ENCODE measurements around the gene ENOX2.
"Not testable (repeated sequence)": the region's sequence is repeated elsewhere in the genome, so short reads cannot be mapped to it uniquely, and the experiment has no call there.

Gene ENOX2

DNA sequence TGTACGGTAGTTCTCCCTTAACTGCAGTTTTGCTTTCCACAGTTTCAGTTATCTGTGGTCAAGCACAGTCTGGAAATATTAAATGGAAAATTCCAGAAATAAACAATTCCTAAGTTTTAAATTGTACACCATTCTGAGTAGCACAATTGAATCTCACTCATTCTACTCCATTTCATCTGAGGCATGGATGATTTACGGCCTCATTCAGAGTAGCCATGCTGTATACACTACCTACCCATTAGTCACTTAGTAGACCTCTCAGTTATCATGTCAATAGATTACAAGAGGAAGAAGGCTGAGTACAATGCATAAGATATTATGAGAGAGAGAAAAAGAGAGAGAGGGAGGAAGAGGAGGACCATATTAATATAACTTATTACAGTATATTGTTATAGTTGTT is 77.5 kb downstream of the ENOX2 start:
- DNase-seq = no peak

DNA sequence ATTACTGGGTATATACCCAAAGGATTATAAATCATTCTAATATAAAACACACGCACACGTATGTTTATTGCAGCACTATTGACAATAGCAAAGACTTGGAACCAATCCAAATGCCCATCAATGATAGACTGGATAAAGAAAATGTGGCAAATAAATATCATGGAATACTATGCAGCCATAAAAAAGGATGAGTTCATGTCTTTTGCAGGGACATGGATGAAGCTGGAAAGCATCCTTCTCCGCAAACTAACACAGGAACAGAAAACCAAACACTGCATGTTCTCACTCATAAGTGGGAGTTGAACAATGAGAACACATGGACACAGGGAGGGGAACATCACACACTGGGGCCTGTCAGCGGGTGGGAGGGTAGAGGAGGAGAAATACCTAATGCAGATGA is 83.6 kb downstream of the ENOX2 start:
- not testable (repeated sequence) for DNase-seq

DNA sequence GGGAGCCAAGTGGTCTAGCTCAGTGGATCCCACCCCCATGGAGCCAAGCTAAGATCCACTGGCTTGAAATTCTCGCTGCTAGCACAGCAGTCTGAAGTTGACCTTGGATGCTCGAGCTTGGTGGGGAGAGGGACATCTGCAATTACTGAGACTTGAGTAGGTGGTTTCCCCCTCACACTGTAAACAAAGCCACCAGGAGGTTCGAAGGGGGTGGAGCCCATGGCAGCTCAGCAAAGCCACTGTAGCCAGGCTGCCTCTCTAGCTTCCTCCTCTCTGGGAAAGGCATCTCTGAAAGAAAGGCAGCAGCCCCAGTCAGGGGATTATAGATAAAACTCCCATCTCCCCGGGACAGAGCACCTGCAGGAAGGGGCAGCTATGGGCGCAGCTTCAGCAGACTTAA is 89.1 kb downstream of the ENOX2 start:
- DNase-seq = not testable (repeated sequence)

DNA sequence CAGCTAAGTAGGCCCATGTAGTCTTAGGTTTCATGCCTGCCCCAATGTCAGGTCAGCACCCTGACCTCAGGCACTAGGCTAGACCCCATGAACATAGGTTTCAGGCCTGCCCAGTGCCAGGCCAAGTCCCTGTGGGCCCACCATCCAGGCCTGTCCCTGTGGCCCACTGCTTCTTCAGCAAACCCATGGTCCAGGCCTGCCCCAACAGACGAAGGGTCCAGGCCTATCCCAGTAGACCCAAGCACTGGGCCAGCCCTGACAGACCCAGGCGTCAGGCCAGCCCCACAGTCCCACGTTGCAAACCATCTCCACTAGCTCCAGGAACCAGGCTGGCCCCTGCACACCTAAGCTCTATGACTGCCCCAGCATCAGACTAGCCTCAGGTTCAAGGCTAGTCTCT is 92.4 kb downstream of the ENOX2 start:
- no peak for DNase-seq

DNA sequence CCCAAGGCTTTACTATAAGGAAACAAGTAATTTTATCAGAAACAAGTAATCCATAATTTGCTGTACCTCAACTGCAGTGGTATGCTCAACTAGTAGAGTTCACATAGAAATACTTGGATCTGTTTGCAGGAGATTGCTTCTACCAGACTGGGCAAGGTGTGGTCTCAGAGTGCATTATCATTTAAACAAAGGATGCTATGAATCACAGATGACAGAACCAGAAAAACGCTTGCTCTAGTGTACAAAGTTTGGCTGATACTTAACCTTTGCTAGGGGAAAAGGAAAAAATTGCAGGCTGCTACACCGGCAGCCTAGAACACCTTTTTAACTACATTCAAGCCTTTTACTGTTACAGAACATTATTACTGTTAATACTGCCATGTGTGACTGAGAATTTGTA is 97.1 kb downstream of the ENOX2 start:
- no peak for DNase-seq

DNA sequence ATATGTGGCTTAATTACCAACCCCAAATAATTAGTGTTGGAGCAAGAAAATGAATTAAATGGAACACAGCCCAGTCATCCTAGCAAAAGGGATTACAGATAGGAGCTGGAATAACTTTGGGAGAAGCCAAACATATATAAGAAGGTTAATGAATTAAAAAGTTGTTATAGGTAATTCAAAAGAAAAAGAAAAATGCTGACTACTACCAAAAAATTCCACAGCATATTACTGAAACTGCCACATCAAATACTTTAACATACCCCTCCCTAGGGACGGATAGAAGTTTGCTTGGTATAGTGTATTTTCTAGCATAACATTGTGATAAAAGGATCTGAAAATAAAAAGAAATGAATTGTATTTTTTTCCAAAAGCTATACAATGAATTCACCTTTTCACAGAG is 99.5 kb downstream of the ENOX2 start:
- no peak for DNase-seq

DNA sequence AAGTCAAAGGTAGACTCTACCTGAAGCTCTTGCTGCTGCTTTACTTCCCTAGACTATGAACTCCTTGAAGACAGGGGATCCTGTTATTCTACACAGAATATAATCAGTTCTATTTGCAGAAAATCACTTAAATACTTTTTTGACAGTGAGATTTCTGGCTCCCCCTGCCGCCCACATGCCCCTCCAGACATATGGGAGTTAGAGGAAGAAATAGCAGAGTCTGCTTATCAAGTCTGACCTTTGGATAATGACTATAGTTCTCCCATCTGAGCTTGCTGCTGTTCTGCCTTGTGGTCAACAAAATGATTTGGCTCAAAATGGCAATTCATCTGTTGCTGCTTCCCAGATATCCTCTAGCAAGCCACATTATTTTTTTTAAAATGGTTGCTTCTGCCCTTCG is 101.1 kb downstream of the ENOX2 start:
- DNase-seq = no peak

DNA sequence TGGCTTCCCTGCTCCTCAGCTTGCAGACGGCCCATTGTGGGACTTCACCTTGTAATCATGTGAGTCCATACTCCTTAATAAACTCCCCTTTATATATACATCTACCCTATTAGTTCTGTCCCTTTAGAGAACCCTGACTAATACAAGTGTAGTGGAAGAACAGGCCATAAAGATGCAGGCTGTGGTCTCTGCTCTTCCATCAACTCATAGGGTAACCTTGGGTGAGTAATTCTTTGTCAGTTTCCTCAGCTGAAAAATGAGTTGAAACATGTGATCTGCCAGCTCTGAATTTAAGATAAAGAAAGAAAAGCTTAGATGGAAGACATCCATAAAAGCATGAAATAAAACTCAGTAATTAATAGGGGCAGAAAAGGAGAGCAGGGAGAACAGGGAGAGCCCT is 103.6 kb downstream of the ENOX2 start:
- no peak for DNase-seq

DNA sequence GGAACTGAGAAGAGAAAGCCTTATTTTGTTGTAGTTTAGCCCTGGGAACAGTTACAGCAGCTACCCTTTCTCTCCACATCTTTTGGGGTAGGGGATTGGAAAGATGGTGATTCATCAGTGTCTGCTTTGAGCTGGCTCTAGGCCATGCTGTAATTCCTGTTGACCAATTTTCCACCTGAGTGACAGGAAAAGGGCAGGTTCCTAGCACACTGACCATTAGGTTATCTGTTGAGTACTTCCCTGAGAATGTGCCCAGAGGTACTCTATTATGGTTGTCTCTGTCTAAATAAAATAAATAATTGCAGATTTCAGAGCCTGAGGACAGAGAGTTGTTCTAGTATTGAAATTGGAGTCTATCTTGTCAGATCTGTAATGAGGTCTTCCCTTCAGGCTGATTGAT is 109.0 kb downstream of the ENOX2 start:
- no peak for DNase-seq

DNA sequence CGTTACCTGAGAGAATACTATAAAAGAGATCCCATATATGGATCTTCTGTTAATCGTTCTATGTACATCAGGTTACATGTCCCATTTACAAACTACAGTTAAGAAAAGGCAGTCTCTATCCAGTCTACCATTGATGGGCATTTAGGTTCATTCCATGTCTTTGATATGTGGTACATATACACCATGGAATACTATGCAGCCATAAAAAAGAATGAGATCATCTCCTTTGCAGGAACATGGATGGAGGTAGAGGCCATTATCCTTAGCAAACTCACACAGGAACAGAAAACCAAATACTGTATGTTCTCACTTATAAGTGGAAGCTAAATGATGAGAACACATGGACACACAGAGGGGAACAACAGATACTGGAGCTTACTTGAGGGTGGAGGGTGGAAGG is 111.1 kb downstream of the ENOX2 start:
- DNase-seq = not testable (repeated sequence)

DNA sequence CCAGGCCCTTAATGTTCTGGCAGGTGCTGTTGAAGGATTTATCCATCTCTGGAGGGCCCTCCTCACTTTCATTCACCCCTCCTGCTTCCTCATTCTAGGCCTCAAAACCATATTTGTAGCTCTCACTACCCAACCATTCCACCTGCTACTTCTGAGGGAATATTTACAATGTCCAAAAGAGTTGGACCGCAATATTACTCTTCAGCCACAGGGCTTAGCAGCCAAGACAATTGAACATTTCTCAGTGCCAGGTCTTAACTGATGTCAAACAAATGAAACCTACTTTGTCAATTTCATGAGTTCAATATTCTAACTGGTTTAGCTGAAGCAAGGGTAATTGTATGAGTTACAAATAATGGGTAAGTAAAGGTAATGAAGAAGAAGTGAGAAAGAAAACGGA is 113.2 kb downstream of the ENOX2 start:
- no peak for DNase-seq

DNA sequence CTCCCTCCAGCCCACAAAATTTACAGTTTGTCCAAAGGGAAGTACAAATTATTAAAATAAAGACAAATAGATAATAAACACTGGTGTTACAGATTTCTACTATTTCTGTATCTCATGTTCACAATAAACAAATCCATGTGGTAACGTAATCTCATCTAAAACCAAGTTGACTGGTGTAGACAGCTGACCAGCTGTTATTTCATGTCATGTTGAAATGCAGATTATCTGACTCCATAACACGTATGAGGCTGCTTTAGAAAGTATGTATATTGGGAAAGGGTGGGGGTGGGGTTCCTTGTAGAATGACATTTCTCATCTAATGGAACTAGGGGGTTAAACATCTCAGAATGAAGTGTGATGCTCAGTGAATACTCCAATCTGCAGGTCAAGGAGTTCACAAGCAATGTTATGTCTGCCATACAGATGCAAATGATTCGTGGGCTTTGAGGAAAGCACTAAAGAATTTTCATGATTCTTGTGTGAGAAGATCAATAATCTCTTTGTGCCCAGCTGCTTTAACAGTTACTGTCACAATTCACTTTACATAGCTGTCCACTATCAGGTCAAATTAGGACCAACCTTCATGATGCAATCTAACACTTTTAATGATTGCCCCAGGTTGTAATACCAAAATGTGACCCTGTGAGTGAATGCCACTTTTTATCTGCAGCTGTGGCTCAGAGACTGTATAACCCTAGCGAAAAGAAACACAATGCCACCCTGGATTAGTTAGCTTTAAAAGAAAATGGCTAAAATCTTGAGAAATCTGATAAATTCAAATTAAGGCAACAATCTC is 114.0 kb downstream of the ENOX2 start:
- no peak for DNase-seq

DNA sequence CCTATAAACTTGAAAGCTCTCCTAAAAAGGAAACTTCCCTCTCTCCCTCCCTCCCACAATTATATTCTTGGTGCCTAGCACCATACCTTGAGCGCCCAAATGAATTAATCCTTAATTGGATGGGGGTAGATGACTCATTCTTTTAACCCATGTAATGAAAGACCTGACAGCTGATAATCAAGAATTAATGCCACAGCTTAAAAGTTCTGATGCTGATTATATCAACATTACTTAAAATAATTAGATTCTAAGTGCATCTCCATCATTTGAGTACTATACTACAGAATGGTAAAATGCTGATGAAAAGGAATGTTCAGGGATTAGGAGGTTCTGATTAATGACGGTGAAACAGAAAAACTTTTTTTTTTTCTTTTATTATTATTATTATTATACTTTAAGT is 117.0 kb downstream of the ENOX2 start:
- no peak for DNase-seq

DNA sequence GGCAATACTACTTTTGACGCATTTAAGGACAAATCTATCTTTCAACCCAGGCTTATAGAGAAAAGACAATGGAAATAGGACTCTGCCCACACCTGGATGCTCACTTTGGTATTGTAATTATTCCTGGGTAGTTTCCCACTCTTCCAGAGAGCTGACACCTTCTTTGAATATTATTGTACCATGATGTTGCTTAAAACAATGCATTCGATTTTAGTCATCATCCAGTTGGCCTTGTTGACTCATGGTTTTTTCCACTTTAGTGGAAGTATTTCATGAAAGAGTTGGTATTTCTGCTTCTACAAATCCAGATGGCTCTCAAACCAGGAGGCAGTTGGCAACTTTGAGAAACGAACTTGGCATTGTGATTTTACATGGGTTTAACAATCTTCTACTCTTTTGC is 124.2 kb downstream of the ENOX2 start:
- no peak for DNase-seq

DNA sequence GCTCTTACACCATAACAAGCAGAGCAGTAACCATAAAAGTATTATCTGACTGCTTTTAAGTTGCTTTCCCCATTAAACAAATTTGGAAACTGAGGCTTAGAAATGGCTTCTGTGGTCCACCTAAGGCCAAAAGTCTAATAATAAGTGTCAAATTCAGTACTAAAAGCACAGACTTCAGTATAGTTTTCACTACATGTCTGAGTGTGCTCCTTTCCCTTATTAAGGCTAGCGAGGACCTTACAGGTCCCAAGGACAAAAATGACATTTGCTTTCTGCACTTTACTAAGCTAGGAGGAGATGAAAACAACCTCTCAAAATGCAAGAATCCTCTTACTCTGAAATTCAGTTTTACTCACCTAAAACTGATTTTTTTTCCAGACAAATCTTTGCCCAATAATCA is 127.2 kb downstream of the ENOX2 start:
- DNase-seq = no peak

DNA sequence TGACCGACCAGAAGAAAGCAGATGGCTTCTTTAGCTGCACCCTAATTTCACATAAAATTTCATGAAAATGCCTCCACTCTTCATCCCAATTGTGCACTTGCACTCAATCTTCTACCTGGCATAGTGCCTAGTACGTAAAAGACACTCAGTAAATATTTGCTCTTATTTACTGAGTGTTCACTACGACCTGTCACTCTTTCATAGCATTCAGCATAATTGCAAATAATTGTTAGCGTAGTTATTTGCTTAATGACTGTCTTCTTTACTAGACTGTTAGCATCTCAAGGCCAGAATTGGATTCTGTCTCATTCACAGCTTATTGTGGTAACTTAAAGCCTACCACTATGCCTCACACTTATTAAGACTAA is 130.2 kb downstream of the ENOX2 start:
- DNase-seq = no peak

DNA sequence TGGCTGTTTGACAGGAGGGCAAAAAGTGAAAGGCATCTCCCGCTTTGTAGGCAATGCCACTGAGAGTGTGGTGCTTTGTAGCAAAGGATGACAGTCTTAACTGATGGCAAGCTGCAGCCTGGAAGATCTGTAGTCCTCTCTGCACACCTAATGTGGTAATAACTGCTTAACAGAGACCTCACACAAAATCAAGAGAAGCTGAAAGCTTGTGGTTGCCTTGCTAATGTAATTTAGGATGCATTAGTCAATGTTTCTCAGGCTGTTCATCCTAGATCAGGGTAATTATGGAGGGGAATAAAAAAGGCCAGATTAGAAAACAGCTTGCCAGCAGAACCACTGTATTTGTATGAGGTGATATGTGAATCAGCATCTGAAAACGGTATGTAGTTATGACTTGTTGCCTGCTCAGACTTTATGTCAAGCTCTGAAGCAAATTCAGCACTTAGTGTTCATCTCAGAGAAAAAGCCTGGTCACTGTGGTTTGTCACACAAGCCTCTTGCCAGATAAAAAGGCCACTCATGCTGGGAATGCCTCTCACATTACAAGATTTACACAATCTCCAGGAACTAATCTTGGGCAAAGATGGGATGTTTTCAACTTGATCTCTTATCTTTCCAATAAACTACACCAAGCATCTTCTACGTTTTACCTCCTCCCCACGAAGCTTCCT is 130.8 kb downstream of the ENOX2 start:
- DNase-seq = no peak

DNA sequence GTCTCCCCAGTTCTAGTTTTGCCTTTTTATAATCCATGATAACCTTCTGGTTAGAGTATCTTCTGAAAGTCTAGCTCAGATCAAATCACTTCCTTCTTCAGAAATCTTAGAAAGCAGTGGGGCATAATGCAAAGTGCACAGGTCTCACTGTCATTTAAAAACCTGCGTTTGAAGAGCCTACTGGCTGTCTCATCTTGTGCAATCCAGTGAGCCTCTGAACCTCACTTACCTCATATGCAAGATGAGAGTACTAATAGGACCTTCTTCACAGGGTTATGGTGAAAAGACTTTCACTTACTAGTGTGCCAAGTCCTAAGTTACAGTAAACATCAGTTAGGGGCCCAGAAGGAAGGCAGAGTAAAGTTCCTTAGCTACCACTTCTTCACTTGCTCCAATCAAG is 131.4 kb downstream of the ENOX2 start:
- no peak for DNase-seq

DNA sequence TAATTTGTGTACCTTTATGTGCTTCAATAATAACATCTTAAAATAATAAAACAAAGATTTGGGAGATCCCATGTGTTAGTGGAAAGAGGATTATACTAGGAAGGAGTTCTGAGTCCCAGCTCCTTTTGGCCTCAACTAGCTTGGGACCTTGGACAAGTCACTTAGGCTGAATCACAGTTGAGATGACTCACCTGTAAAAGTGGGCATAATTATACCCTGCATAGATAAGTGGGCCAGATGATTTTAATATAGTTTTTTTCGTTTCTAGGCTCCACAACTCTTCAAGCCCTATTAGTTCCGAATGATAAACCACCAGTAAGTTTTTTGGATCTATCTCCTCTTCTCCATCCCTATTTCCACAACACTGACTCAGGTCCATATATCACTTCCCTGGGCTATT is 131.8 kb downstream of the ENOX2 start:
- no peak for DNase-seq

DNA sequence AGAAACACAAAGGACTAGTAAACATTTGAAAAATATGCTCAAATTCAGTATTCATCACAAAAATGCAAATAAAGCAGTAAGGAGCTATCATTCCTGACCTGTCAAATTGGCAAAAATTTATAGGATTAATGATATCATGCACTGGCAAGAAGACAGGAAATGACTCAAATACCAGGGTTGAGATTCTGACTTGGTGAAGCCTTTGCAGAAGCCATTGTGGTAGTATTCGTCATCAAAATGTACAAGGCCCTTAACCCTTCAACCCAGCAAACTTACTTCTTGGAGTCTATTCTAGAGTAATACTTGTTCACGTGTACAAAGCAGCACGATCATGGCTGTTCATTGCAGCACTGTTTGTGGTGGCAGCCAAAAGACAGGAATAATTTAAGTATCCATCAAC is 132.4 kb downstream of the ENOX2 start:
- no peak for DNase-seq

DNA sequence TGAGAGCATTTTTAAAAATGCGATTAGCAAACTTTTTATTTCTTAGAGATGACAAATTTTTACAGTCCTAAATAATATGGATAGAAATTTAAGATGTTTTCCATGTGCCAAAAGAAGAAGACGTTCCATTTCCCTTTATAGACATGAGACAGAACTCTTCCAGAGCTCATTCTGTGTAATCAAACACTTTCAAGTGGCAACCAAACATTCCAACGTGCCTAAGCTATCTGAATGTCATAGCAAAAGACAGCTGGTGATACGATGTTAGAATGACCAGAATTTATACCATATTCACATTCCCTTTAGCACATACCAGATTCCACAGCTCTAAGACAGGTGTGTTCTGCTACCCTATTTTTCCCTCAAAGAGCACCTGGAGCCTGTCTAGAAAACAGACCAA is 133.2 kb downstream of the ENOX2 start:
- DNase-seq = no peak

DNA sequence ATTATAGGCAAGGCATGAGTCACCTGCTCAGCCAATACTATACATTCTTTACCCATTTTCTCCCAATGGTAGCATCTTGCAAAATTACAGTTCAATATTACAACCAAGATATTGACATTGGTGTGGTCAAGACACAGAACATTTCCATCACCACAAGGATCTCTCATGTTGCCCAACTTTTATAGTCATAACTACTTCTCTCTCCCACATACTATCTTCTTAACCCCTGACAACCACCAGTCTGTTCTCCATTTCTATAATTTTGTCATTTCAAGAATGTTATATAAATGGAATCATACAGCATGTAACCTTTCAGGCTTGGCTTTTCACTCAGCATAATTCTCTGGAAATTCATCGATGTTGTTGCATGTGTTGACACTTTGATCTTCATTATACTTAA is 144.9 kb downstream of the ENOX2 start:
- no peak for DNase-seq

DNA sequence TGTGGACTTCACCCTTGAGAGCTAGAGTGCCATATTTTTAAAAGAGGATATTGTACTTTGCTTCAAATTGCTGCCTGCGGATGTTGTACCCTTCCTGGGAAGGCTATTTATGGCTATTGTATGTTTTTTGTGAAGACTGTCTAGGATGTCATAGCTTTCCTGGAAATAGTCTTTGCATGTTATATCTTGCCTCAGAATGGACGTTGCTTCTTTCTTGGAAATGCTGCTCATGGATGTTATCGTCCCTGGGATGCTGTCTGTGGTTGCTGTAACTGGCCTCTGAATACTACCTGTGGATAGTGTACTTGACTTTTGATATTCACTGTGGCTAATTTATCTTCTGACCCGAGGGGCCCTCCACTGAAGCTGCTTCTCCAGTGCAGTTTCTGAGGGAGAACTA is 146.8 kb downstream of the ENOX2 start:
- no peak for DNase-seq

DNA sequence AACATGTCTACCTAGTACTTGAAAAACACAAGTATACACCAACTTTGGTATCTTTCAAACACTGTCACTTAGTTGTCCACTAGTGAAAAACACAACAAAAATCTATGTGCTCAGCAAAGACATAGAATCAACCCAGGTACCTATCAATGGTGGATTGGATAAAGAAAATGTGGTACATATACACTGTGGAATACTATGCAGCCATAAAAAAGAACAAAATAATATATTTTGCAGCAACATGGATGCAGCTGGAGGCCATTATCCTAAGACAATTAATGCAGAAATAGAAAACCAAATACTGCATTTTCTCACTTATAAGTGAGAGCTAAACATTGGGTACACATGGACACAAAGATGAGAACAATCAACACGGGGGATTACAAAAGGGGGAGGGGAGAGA is 148.7 kb downstream of the ENOX2 start:
- DNase-seq = no peak

Measured in CD4-positive, alpha-beta T cell treated with Interleukin-4 for 1 hour (primary cell).